Right cardiac atrium (tissue), 5 donors: Measurements from ENCODE around the gene CD244. TPM values are rescaled to one million over a fixed set of nuclear protein-coding genes. Genes with fewer than 3 reads are reported as not detected.
"Not testable (repeated sequence)": the region's sequence is repeated elsewhere in the genome, so short reads cannot be mapped to it uniquely, and the experiment has no call there.

Source experiments
- ATAC-seq, 2 donors: fragments of 200-7000 bp; cut with Tn5 transposase; one replicate each; pipeline versions ENCODE4 v1.8.0 to v1.9.1; 2020; ENCODE audit warnings: moderate library complexity in 2 of 2, mild to moderate bottlenecking in 1 of 2
- DNase-seq, 3 donors: peaks; one replicate each; pipeline ENCODE4 v3.0.0-alpha.2; 2020
- H3K27ac ChIP-seq: one replicate; pipeline ENCODE4 v1.5.1; 2013; ENCODE audit warnings: mild to moderate bottlenecking, low read length, control low read depth, moderate library complexity
- H3K27me3 ChIP-seq: one replicate; pipeline ENCODE4 v1.6.1; 2013; ENCODE audit not compliant: control insufficient read depth, insufficient read depth
- H3K4me1 ChIP-seq: one replicate; pipeline ENCODE4 v1.6.1; 2013; ENCODE audit warnings: low read length; ENCODE audit not compliant: control insufficient read depth, insufficient read depth
- H3K4me3 ChIP-seq: one replicate; pipeline ENCODE4 v1.5.1; 2013; ENCODE audit warnings: low read length, control low read depth
- H3K9me3 ChIP-seq: one replicate; pipeline ENCODE4 v1.6.1; 2013; ENCODE audit warnings: low read length; ENCODE audit not compliant: control insufficient read depth
- WGBS: extraction: QIAGEN DNeasy Blood & Tissue Kit; methylation state at CpG from one replicate; pipeline ENCODE4 v1.1.7; 2013; 5-methylcytosine and 5-hydroxymethylcytosine counted together
- intact Hi-C, 4 donors: fragments of 100-400 bp; cut with DNase I; formaldehyde crosslinking; loops; one replicate each; pipeline versions ENCODE4 v1.11.0 to v1.14.0; 2022 to 2023
- polyA plus RNA-seq: library from polyadenylated mRNA; stranded (reverse); fragments of 200-250 nt; gene quantifications from one replicate; pipeline ENCODE4 v1.2.3, GENCODE V29; 2013
- total RNA-seq, 4 donors: library from RNA; stranded (reverse); fragmentation: NEBNext Ultra II Directional; extraction: Animal tissue kit (Norgen Biotek cat#: 25700); gene quantifications; one replicate each; pipeline ENCODE4 v1.2.1, GENCODE V29; 2021
- donor health status: healthy with polysubstance abuse.
- donor health status: DM: no; HTN: yes; CAD: no.
- donor health status: DM: no; HTN: no; CAD: no.
- donor health status: DM: no; HTN: yes; CAD: no; lungs with severe emphysema.
- donor health status: DM: yes; HTN: yes; CAD: no.

The CD244 gene
- total and polyA plus RNA-seq, 5 donors, result 0.29 to 2.3 (median 0.64) TPM

GRCh38 chr1:160798439-160798838 is 64.2 kb downstream of the CD244 start:
- Histone ChIP-seq H3K27me3 (no peaks in the 10 kb centered on the region), H3K9me3 (no peaks in the 10 kb centered on the region), H3K27ac (no peak overlapping the region), H3K4me1 (no peaks in the 10 kb centered on the region), H3K4me3 (no peak overlapping the region)
- DNase-seq, result no peak
- ATAC-seq, result no peak
- intact Hi-C loops, result no loop called here
- 90% methylated on average over 2 of the region's 2 CpGs for WGBS

- WGBS, result 39% methylated on average over 4 of the region's 4 CpGs
- Histone ChIP-seq H3K4me1 (no peaks in the 10 kb centered on the region), H3K9me3 (no peaks in the 10 kb centered on the region), H3K27me3 (no peaks in the 10 kb centered on the region), H3K4me3 (no peak overlapping the region), H3K27ac (no peak overlapping the region)
- intact Hi-C loops, result no loop called here
- DNase-seq (no peak), ATAC-seq (no peak)
Observed at GRCh38 chr1:160797861-160798273, 64.8 kb downstream of the CD244 start.

DNA sequence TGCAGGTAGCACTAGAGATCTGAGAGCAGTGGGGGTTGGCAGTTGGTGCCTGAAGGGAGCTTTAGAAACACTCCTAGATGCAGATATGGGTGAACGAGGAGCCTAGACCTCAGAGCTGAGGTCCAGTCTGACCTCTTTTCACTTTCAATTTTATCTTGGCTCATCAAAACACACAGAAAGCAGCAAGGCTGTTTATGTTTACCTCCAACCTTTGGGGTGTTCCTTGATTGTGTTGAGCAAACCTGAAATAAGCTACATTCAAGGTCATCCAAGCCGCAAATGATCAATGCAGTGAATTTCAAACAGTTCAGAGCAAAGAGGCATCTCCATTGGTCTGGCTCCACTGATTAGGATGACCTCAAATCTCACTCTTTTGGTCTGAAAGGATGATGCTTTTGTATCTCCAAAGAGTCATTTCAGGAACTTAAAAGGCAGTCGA is 65.4 kb downstream of the CD244 start:
- Histone ChIP-seq H3K4me3 (no peak overlapping the region), H3K4me1 (no peaks in the 10 kb centered on the region), H3K27me3 (no peaks in the 10 kb centered on the region), H3K27ac (no peak overlapping the region), H3K9me3 (no peaks in the 10 kb centered on the region)
- intact Hi-C loops, result no loop called here
- 80% methylated on average over 3 of the region's 3 CpGs for WGBS
- ATAC-seq, result no peak
- no peak for DNase-seq

GRCh38 chr1:160795951-160796383 is 66.7 kb downstream of the CD244 start, which contains the start of gene LY9:
LY9 (plus strand) TSS chr1:160796174; CDS start chr1:160796188, 14 bp downstream.
- no peaks in the 10 kb centered on the region for H3K4me1 ChIP-seq
- DNase-seq (no peak), ATAC-seq (peak in 1 of 2 donors; percentile 29)
- intact Hi-C loops, result no loop called here
- H3K4me3 ChIP-seq, result no peak within 1 kb of the TSS
- no peaks in the 10 kb centered on the region for H3K9me3 ChIP-seq
- no peak within 1 kb of the TSS for H3K27ac ChIP-seq
- no peaks in the 10 kb centered on the region for H3K27me3 ChIP-seq
- 81% methylated on average over 4 of the region's 4 CpGs for WGBS

DNA sequence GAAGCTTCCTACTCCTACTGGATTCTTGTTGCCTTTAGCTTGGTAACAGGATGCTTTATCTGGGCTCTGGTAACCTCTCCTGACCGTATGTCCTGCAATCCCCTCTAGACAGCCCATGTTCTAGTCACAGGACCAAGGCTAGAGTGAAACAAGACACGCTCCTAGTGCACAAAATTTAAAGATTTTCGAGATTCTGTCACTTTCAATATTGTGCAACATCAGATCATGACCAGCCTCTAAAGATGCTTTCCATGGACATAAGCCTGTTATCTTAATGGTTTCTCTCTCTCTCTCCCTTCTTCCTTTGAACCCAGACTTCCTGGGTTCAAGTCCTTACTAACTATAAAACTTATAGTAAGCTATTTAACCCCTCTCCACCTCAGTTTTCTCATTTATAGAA is 68.3 kb downstream of the CD244 start:
- DNase-seq (no peak), ATAC-seq (no peak)
- WGBS, result 40% methylated on average over 3 of the region's 3 CpGs
- Histone ChIP-seq H3K4me3 (no peak overlapping the region), H3K27ac (no peak overlapping the region), H3K4me1 (no peaks in the 10 kb centered on the region), H3K9me3 (no peaks in the 10 kb centered on the region), H3K27me3 (no peaks in the 10 kb centered on the region)
- intact Hi-C loops, result no loop called here

DNA sequence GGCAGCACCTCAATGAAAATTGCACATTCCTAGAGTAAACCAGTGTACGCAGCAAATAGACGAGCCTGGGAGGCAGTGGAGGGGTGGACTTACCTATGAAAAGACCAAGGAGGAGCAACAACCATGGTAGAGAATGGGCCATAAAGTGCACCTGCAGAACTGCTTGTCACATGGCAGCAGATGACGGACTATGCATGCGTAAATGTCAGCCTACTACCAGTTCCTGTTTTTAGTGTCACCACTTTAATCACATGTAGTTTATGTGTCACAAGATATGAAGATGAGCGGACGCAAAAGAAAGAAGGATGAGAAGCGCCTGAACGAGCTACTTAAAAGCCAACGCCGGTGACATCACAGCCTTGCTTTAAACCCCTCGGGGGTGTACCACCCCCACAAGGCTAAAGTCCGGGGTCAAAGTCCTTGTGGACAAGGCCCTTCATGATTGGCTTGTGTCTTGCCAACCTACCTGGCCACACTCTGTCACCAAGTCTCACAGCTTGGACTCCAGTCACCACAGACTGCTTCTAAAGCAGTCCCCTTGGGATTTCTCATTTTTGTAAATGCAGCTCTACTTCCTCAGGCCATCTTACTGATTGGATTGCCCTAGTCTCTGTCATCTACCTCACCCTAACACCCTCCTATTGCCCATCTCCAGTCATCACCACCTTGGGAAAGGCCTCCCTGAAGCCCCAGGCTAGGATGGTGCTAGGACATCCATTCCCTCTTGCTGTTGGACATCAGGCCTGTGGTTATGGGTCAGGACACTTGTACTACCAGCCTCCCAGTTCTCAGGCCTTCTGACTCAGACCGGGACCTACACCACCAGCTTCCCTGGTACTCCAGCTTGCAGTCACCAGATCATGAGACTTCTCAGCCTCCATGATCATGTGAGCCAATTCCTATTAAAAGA is 72.7 kb downstream of the CD244 start:
- Histone ChIP-seq H3K9me3 (no peaks in the 10 kb centered on the region), H3K4me3 (no peak overlapping the region), H3K27me3 (no peaks in the 10 kb centered on the region), H3K27ac (no peak overlapping the region), H3K4me1 (no peaks in the 10 kb centered on the region)
- WGBS, result 88% methylated on average over 13 of the region's 13 CpGs
- intact Hi-C loops, result no loop called here
- ATAC-seq, result no peak
- DNase-seq, result no peak

DNA sequence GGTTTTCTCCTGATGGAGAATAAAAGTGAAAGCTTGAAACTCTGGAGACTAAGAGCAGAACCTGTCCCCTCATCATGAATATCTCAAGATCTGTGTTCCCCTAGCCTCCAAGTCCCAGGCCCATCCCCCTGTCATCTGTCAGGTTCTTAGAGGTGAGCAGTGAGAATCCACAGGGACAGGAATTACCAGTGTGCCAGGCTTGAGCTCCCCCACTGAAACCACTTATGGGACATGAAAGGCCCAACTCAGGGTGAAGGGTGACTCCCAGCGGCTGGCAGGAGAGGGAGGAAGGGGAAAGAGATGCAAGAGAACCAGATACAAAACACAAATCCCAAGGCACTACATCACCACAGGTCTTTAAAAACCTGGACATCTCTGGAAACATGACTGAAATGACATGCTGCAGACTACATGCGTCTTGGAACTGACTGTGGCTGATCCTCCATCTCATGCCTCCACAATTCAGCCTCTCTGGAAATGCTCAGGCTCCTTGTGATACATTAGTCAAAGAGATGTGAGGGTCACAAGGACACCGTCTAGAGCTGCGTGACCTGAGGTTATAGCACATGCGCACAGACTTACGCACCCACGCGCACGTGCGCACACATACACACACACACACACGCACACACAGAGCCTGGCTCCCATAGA is 73.5 kb downstream of the CD244 start:
- DNase-seq (no peak), ATAC-seq (no peak)
- 92% methylated on average over 11 of the region's 11 CpGs for WGBS
- H3K9me3 ChIP-seq, result no peaks in the 10 kb centered on the region
- intact Hi-C loops, result no loop called here
- no peak overlapping the region for H3K4me3 ChIP-seq
- H3K27ac ChIP-seq, result no peak overlapping the region
- H3K4me1 ChIP-seq, result no peaks in the 10 kb centered on the region
- no peaks in the 10 kb centered on the region for H3K27me3 ChIP-seq

- H3K27me3 ChIP-seq, H3K4me1 ChIP-seq, ATAC-seq, H3K9me3 ChIP-seq, DNase-seq, H3K4me3 ChIP-seq, intact Hi-C loops, H3K27ac ChIP-seq: not testable (repeated sequence)
- 90% methylated on average over 23 of the region's 25 CpGs for WGBS
Observed at GRCh38 chr1:160782988-160783765, 79.5 kb downstream of the CD244 start.

DNA sequence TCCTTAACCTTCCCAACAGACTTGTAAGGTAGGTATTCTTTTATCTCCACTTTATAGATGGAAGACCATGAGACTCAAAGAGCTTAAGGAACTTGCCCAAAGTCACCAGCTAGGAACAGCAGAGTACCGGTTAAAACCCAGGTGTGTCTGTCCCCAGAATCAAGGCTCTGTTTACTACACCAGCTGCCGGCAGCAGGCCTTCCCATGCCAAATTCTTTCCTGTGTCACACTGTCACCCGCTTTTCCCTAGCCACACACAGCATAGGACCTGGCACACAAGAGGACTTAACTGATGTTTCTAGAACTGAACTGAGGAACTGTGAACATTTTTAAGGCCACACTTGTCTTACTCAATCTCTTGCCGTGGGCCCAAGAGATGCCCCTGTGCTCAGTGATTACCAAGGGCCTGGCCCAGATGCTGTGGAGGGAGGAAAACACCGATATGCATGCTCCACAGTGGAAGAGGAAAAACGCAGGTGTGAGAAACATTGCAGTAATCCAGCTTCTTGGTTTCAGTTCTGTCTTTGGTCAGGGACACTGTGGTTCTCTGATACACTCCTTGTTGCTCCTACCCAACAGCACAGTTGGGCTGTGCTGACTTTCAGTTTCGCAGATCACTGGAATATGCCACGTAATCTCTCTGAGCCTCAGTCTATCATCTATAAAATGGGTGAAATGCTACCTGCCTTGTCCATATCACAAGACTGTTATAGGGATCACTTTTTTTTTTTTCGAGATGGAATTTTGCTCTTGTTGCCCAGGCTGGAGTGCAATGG is 80.6 kb downstream of the CD244 start:
- Histone ChIP-seq H3K27ac (no peak overlapping the region), H3K9me3 (no peaks in the 10 kb centered on the region), H3K27me3 (no peaks in the 10 kb centered on the region), H3K4me1 (no peaks in the 10 kb centered on the region), H3K4me3 (no peak overlapping the region)
- 79% methylated on average over 9 of the region's 9 CpGs for WGBS
- intact Hi-C loops, result no loop called here
- ATAC-seq, result no peak
- DNase-seq, result no peak

GRCh38 chr1:160781186-160781766 is 81.4 kb downstream of the CD244 start:
- Histone ChIP-seq H3K27ac (no peak overlapping the region), H3K9me3 (no peaks in the 10 kb centered on the region), H3K27me3 (no peaks in the 10 kb centered on the region), H3K4me3 (no peak overlapping the region), H3K4me1 (no peaks in the 10 kb centered on the region)
- WGBS, result 68% methylated on average over 8 of the region's 8 CpGs
- DNase-seq (no peak), ATAC-seq (peak; percentile 55 to 87)
- intact Hi-C loops, result no loop called here
